WERI-Rb-1 (cell line): ENCODE measurements around the gene TRMT112.

Source experiments
- DNase-seq: peaks from one replicate; pipeline ENCODE4 v3.0.0-alpha.2; 2020
- H3K27ac ChIP-seq: fragments of 250-450 bp; sonication (Bioruptor Pico); 2 replicates; pipeline ENCODE4 v1.5.1; 2020; ENCODE audit warnings: mild to moderate bottlenecking, moderate library complexity
- H3K27me3 ChIP-seq: fragments of 250-450 bp; sonication (Bioruptor Pico); 2 replicates; pipeline ENCODE4 v1.5.1; 2021; ENCODE audit warnings: mild to moderate bottlenecking, low read depth, moderate library complexity; ENCODE audit not compliant: insufficient read depth, severe bottlenecking
- H3K36me3 ChIP-seq: fragments of 250-450 bp; sonication (Bioruptor Pico); 2 replicates; pipeline ENCODE4 v1.5.1; 2020; ENCODE audit warnings: mild to moderate bottlenecking, moderate library complexity
- H3K4me3 ChIP-seq: 2 replicates; pipeline ENCODE4 v1.5.1; 2011; ENCODE audit warnings: low read depth, mild to moderate bottlenecking, control low read depth, low read length
- H3K9me3 ChIP-seq: fragments of 250-450 bp; sonication (Bioruptor Pico); 2 replicates; pipeline ENCODE4 v1.5.1; 2021; ENCODE audit warnings: mild to moderate bottlenecking, moderate library complexity; ENCODE audit not compliant: severe bottlenecking
- CTCF ChIP-seq: IDR thresholded peaks from 2 replicates; pipeline ENCODE4 v1.5.1; 2011; ENCODE audit warnings: low read depth, mild to moderate bottlenecking, control low read depth, inconsistent platforms, low read length

TRMT112 gene

GRCh38 chr11:64284962-64285884 lies 32.1 kb downstream of the TRMT112 start, which contains the start of gene GPR137:
GPR137 (plus strand) TSS chr11:64285848; CDS start chr11:64286525, 677 bp downstream.
- H3K4me3 ChIP-seq = peak within 1 kb of the TSS; percentile 96
- H3K9me3 ChIP-seq = no peaks in the 10 kb centered on the region
- no peaks in the 10 kb centered on the region for H3K27me3 ChIP-seq
- peak within 1 kb of the TSS; percentile 91 for H3K27ac ChIP-seq
- peak; percentile 83 for DNase-seq
- TF ChIP-seq CTCF = no peak
- peaks cover 29% of the 10 kb centered on the region for H3K36me3 ChIP-seq

- DNase-seq = peak; percentile 95
- Histone ChIP-seq H3K9me3 (no peaks in the 10 kb centered on the region), H3K4me3 (peak within 1 kb of the TSS; percentile 96), H3K27me3 (no peaks in the 10 kb centered on the region), H3K36me3 (peaks cover 30% of the 10 kb centered on the region), H3K27ac (peak within 1 kb of the TSS; percentile 91)
- no peak for TF ChIP-seq CTCF
Measured at GRCh38 chr11:64284048-64284961, 33.1 kb downstream of the TRMT112 start, which contains the start of gene BAD. BAD (minus strand) TSS chr11:64284665; CDS start chr11:64284368, 297 bp downstream.

GRCh38 chr11:64283092-64283491 lies 34.3 kb downstream of the TRMT112 start:
- H3K4me3 ChIP-seq = no peak overlapping the region
- H3K9me3 ChIP-seq = no peaks in the 10 kb centered on the region
- peak overlapping the region; percentile 56; the same call in 1 of the 2 replicates for H3K27ac ChIP-seq
- DNase-seq = no peak
- H3K36me3 ChIP-seq = peaks cover 39% of the 10 kb centered on the region
- no peak for TF ChIP-seq CTCF
- no peaks in the 10 kb centered on the region for H3K27me3 ChIP-seq

- H3K4me3 ChIP-seq = no peak overlapping the region
- TF ChIP-seq CTCF = no peak
- DNase-seq = no peak
- no peaks in the 10 kb centered on the region for H3K9me3 ChIP-seq
- no peak overlapping the region for H3K27ac ChIP-seq
- no peaks in the 10 kb centered on the region for H3K27me3 ChIP-seq
- peaks cover 47% of the 10 kb centered on the region for H3K36me3 ChIP-seq
Measured at GRCh38 chr11:64281957-64282770, 35.2 kb downstream of the TRMT112 start.

- H3K9me3 ChIP-seq = no peaks in the 10 kb centered on the region
- H3K4me3 ChIP-seq = no peak overlapping the region
- peaks cover 56% of the 10 kb centered on the region for H3K36me3 ChIP-seq
- no peak for DNase-seq
- no peaks in the 10 kb centered on the region for H3K27me3 ChIP-seq
- no peak overlapping the region for H3K27ac ChIP-seq
- TF ChIP-seq CTCF = no peak
Measured at GRCh38 chr11:64278576-64279190, 38.7 kb downstream of the TRMT112 start.
